GM21447 (cell line): Measurements from ENCODE around the gene ITPR2.

Source experiments
- ATAC-seq: cut with Tn5 transposase; IDR thresholded peaks from one replicate; pipeline ENCODE4 v1.9.1; 2021; ENCODE audit not compliant: unreplicated experiment

Gene ITPR2

GRCh38 chr12:26370098-26370497 is 462.9 kb downstream of the ITPR2 start:
- no peak for ATAC-seq

GRCh38 chr12:26369588-26369987 is 463.4 kb downstream of the ITPR2 start:
- ATAC-seq, result no peak

DNA sequence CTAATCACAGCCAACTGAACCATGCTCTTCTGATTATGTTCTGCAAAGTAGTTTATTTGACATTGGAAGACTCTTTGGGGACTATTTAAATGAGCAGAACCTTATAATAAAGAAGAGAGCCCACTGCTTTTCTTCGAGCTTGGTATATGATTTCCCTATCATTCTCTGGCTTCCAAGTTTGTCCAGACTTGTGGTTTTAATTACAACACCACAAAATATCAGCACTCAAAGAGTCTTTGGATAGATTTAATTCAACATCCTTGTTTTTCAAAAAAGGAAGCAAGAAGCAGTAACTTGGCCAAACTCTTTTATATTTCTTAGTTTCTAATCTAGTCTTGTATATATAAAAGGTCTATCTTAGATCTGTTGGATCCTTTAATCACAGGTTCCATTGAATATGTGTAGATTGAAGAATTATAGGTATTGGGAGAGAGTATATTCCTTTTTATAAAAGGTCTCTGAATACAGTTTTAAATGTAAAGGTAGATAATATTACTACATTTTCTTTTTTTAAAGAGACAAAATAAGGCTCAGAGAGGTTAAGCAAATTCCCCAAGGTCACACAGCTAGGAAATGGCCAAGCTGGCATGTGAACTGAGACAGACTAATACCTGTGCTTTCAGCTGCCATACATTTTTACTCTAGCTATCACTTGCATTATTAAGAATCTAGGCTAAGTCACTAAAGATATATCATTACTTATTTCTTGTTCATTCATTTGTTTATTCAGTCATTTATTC is 464.8 kb downstream of the ITPR2 start:
- ATAC-seq, result no peak

GRCh38 chr12:26361964-26362363 is 471.0 kb downstream of the ITPR2 start:
- ATAC-seq, result no peak

- ATAC-seq, result no peak
Measured at GRCh38 chr12:26360062-26360461, 472.9 kb downstream of the ITPR2 start.

DNA sequence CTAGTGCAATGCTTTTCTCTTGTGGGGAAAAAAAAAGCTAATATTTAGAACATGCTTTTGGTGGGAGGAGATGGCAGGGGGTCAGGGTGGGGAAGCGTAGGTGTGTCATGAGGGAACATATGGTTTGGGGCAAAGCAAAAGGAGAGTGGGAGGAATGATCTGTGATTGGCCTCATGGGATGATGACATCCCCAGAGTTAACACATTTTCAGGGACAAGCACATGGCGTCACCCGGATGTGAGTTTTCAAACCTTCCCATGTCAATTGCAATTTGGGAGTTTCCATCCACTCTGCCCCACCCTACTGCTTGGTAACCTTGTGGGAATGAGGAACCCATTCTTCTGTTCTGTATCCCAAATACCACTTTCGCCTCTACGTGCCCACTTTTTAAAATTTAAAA is 473.4 kb downstream of the ITPR2 start:
- no peak for ATAC-seq

DNA sequence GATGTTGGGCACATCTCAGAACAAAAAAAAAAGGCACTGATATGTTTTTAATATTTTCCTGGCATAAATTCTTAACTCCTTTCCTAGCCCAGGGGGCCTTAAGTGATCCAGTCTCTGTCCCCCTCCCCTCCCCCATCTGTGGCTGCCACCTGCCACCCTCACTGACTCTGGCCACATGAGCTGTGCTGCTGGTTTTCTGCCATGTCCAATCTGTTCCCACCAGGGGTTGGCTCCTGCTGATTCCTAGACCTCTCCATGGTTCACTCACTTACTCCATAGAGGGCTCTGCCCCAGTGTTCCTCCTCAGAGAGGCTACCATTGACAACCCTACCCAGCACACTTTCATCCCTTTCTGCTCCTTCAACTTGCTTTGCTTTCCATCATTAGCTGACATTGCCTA is 474.3 kb downstream of the ITPR2 start:
- ATAC-seq, result no peak

DNA sequence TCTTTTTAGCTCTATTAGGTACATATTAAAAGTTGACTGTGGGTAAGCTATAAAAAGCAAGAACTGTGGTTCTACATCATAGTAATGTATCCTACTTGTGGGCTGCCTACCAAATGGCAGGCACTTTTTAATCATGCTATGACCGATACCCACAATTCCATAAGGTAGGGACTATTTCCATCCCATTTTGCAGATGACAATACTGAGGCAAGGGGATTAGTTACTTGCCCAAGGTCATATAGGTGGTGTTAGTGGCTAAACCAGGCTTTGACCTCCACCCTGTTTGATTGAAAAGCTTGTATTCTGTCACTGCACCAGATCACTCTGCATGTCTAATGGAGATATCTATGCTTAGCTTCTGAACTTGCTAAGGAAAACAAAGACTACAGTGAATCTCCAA is 485.7 kb downstream of the ITPR2 start:
- no peak for ATAC-seq

DNA sequence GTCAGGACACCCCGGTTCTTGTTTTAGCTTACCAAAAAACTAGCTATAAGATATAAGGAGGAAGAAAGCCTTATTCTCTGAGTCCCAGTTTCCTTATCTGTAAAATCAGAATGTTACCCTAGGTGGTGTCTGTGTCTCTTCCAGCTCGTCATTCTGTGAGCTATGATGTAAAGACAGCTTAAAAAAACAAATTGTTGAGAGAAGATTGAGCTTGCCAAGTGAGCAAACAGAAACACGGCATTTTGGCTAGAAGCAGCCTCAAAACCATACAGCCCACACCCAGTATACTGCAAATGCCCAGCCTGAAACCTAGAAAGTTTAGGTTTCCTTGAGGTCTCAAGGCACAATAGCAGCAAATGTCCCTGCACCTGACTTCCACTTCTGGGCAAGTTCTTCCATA is 486.3 kb downstream of the ITPR2 start:
- no peak for ATAC-seq

DNA sequence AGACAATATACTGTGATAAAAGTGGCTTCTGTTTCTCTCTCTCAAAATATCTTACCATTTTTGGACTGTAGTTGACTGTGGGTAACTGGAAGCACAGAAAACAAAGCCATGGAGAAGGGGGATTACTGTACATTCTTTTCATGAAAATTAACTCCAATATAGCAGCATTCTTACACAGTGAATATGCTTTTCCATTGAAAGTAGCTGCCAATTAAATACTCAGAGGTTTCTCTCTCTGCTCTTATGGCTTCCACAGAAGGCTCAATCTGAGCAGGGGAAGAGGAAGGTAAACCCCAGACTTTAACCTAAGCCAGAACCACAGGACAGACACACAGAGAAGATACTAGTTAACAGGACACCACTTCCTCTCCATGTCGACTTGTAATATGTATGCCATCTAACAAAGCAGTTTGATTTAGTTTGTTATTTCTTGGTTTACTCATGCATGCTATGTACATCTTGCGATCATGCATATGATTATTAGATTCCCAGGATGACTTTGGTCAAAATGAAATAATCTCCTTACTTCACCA is 487.5 kb downstream of the ITPR2 start:
- ATAC-seq, result no peak

DNA sequence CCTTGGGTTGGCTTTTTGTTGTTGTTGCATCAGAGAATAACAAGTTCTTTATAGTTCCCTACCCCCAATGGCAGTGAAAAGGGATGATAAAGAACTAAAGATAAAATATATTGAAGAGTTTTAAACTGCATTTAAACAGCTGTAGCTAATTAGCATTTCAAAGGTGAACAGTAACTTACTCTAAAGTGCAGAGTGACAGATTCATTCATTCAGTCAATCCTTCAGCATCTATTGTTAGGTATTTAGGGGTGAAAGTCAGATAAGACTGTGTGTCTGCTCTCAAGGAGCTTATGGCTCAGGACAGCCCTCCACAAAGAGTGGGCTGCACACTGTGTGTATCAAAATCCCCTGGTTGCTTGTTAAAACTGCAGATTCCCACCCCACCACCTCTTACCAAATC is 491.5 kb downstream of the ITPR2 start:
- no peak for ATAC-seq

DNA sequence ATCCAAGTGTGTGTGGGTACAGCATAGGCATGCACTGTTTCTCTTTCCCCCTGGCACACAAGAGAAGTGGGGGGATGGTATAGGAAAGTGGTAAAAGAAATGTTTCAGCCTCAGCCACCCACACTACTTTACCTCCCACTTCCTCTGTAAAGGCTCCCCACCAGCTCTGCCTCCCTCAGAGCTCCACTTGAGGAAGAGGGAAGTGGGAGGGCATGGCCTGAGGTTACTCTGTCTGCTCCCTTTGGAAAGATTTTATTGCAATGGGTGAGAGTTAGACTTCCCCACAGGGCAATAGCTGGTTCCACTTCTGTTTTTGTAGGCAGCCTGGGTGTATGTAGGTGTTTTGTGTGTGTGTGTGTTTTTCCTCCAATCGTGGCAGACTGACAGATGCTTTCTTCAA is 492.3 kb downstream of the ITPR2 start:
- peak; percentile 74 for ATAC-seq

- ATAC-seq, result no peak
Measured at GRCh38 chr12:26339976-26340375, 493.0 kb downstream of the ITPR2 start.

DNA sequence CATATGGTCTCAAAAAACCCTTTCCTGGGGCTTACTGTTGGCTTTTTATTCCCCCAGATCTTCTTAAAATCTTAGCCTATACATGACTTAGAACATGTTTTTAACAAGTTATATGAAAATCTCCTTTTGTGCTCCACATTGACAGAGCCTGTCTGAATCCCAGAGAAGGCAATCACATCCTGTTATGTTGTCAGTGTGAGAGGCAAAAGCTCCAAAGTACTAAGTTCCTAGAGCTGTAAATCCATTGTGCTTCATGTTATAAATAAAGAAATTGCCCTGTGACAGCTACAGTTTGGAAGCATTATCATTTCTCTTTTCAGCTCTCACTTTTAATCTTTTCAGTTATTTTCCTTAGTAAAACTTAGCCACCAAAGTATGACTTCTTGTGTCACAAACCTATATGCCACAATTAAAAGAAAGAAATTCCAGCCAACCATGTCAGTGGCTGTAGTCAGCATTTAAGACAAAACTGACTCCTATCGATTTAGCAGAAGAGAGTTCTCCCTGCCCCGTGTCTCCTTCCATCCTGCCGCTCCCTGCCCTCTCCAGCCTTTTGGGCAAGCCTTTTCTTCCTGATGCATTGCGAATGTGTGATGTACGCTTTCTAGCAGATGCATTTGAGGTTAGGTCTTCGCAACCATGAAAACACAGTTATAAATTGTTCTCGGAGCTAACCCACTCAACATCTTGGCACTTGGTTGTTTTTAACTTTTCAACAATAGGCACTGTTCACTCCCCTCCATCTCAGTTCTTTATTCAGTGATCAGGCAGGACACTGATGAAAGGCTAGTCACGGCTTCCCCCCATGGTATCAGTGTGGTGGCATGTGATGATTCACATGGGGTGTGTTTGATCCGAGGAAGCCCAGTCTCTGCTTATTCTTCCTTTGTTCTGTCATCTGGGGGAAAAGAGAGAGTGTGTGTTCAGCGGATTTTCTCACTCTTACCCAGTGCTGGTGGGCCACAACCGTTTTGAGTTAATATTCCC is 494.1 kb downstream of the ITPR2 start:
- ATAC-seq, result no peak

DNA sequence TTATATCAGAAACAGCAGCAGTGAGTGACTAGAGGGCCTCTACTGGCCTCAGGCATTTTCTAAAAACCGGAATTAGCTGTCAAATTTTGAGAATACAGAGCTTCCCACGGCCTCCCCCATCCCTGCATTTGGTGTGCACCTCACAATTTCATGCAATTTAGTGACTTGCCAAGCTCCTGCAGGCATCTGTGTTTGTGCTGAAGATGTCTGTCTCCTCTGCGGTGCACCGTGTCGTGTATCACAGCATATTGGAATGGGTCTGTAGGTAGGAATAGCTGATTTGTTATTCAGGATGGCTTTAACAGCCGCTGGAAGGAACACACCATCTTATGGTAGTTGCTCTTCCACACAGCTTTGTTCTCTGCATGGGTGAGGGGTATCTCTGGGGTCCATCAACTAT is 497.3 kb downstream of the ITPR2 start:
- no peak for ATAC-seq

DNA sequence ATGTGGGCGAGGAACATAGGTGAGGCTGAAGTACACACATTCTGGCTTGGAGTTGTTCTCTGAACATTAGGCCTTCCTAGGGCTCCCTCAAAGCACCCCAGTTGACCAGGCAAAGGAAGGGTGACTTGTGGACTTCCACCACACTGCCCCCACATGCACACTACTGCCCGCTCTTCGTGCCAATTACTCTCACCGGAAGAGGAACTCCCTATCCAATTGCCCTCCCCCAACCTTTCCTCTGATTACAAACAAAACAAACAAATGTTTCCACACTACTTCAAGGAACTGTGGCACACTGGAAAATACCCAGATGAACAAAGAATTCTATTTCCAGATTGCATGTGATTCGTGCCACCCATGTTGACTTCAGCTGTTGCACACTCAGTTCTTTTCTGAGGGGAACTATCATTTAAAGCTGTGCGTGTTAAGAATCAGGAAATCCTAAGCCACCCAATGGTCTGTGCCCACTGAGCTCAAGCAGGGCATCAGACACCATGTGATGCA is 498.3 kb downstream of the ITPR2 start:
- ATAC-seq, result no peak

DNA sequence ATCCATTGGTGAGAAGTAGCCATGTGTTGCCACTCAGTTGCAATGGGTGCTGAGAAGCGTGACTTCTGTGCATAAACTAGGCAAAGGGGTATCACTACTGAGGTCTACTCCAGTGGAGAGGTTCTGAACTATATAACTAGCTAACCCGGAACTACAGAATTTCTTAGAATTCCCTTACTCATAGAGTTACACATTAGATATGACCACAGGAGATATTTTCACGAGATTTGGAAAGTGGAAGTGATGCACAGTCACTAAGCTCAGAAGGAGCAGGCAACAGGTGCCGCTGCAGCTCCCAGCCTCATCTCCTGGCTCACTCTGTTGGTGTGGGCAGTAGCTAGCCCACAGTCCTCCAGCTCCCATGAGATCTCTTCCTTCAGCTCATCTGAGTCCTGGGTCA is 501.0 kb downstream of the ITPR2 start:
- ATAC-seq, result no peak

- ATAC-seq, result no peak
Measured at GRCh38 chr12:26331136-26331535, 501.9 kb downstream of the ITPR2 start.

DNA sequence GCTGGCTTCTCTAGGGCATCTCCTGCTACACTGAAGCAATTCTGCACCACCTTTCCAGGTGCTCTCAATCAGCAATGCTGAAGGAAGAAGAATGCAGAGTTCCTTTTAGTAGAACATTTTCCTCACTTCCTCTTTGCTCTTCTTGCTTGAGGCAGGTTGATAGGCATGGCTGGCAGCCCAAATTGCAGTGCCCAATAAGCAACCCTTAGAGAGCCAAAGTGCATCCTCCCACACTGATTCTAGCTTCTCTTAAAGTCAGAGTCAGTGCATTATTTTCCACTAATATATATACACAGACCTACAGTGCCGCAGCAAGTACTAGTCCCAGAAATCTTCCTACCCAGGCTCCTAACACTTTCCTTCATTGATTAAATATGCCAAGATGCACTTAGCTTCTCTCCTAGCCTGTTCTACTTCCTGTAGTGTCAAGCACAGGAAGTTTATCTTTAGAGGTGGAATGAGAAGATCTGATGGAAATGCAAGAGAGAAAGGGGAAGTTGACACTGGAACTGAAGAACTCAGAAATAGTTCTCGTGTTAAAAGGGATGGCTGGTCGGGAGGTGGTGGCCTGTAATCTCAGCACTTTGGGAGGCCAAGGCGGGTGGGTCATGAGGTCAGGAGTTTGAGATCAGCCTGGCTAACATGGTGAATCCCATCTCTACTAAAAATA is 504.9 kb downstream of the ITPR2 start:
- ATAC-seq, result peak; percentile 67

- no peak for ATAC-seq
Measured at GRCh38 chr12:26323673-26324072, 509.3 kb downstream of the ITPR2 start.

DNA sequence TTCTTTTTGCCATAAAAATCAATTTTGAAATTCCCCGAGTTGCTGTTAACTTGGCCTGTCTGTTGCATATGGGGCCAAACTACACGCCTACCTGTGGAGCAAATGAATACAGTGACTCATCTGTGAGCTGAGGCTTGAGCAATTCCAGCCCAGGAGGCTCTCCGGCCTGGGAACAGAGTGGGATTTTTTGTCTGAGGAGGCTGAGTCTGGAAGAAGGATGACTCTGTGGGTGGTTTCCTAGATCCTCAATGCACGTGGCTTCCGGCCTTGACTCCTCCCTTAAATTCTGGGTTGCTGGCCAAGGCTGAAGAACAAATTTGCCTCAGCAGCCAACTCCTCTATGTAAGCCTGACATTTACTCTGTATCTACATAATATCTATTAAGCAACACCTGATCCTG is 513.5 kb downstream of the ITPR2 start:
- no peak for ATAC-seq
